SKM-1 treated with dmso at 0.1 percent for 144 hours (cell line): ENCODE data around the gene SACM1L.
"Not testable (repeated sequence)": the region's sequence is repeated elsewhere in the genome, so short reads cannot be mapped to it uniquely, and the experiment has no call there.

ENCODE experiments used
- DNase-seq: peaks from one replicate; lab custom pipeline; 2025; ENCODE audit not compliant: unreplicated experiment; lab: John Stamatoyannopoulos, UW

The SACM1L gene

DNA sequence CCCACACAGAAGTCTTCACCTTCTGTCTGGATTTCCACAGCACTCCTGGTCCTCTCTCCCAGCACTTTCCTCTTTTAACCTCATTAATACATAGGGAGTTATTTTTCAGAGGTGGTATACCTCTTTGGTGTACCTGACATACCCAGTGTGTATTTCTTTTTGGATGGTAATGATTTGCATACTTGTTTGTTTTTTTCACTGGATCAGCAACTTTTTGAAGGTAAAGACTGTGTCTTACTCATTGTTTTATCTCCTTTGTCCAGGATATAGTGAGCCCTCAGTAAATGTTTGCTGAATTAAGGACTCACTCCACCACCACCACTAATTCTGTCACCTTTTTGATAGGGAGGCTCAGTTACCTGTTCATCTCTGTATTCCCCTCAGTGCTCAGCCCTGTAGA, 52.1 kb downstream of the SACM1L start:
- DNase-seq = no peak

DNA sequence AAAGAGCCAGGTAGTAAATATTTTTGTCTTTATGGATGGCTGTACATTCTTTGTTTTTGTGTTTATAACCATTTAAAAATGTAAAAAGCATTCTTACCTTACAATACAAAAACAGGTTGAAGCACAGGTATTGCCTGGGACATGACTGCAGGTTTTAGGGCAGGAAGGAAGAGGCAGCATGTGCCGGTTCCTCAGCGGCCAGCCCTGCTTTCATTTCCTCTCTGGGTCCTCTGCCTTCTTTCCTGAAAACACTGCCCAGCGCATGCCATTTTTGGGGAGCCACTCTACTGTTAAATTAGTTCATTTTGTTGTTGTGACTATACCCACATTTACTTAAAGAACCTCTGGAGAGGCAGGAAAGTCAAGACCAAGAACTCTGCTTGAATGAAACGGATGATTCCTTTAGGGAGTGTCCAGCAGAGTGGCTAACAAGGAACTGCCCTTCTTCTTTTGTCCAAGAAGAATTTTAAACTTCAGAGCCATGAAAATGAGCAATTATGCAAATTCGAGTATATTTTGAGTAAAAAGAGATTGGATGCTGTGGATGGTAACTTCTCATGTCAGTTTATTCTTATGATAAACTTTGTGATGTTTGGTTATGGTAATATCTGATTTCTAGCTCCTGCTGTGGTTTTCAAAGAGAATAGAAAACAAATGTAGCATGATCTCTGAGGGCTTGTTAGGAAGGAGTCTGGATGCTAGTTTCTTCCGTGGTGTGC, 52.7 kb downstream of the SACM1L start:
- DNase-seq = no peak

- DNase-seq = no peak
These were observed 53.4 kb downstream of the SACM1L start for GRCh38 chr3:45742461-45743089.

GRCh38 chr3:45746165-45746776, 57.1 kb downstream of the SACM1L start:
- DNase-seq = no peak

DNA sequence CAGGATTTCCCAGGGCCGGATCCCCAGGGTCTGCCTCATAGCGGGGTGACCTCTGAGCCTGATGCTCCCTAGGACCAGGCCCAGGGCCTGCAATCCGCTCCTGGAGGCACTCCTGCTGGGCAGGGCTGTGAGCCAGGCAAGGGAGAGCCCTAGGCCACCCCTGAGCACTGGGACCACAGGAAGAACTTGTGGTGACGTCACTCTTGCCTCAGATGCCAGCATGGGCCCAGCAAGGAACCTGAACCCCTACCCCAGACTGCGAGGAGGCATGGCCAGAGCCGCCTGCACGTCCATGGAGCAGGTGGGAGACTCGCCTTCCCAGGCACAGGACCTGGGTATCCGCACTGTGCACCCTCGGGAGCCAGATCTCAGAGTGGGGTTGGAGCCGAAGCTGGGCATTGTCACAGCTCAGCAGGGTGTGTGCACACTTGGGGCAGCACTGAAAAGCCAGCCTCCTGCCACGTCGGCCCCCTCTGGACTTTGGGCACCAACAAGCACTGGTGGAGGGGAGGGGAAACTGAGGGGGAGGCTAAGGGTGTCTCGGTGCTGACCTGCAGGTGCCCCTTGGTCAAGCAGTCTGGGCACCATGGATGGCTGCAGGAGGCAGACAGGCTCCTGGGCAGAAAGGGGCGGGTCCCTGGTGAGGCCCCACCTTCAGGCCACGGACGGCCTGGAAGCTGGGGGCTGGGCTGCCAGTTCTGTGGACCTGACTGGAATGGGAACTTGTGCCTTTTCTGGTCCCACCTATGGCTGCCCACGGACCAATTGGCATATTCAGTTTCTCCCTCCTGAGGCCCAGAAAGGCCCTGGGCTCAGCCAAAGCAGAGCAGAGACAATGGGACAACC, 57.8 kb downstream of the SACM1L start:
- DNase-seq = no peak

GRCh38 chr3:45748068-45748467, 58.9 kb downstream of the SACM1L start:
- DNase-seq = no peak

- not testable (repeated sequence) for DNase-seq
These were observed 59.9 kb downstream of the SACM1L start for GRCh38 chr3:45749036-45749600.

- DNase-seq = no peak
These were observed 60.7 kb downstream of the SACM1L start for GRCh38 chr3:45749880-45750279.

DNA sequence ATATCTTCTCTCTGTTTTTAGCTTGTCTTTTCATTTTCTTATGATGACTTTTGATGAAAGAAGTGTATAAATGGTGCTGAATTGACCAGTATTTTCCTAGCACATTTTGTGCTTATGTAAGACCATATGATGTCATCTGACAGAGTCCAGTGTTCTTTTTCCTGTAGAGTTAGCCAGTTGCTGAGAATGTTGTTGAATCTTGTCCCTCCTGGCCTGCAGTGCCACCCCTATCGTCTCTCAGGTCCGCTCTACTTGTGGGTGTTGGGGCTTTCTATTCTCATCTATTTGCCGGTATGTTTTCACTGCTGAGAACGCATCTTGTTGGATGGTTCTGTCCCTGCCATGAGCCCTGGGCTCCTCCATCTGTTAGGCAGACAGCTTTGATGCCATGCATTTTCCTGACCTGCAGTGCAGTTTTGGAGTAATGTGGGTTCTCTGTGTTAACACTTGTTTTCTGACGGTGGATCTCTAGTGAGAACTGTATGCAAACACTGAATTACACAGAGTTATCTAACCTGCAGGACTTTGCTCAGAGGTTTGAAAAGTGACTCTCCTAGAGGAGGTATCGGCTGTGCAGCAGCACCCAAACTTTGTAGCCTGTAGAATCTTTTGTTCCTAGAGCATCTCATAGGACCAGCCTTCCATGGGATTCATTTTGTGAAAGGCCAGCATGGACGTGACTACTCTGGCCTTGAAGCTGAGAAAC, 62.5 kb downstream of the SACM1L start:
- no peak for DNase-seq

DNA sequence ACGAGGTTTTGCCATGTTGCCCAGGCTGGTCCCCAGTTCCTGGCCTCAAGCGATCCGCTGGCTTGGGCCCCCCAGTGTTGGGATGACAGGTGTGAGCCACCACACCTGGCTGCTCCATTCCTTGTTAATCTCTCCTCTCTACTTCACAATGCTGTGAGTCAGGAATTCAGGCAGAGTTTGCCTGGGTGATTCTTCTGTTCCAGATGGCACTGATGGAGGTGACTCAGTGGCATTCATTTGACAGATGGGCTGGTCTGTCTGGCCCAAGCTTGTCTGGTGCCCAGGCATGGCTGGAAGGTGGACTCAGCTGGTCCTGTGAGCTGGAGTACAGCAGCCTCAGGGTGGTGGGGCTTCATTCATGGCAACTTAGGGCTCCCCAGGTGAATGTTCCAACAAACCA, 63.9 kb downstream of the SACM1L start:
- DNase-seq = no peak

DNA sequence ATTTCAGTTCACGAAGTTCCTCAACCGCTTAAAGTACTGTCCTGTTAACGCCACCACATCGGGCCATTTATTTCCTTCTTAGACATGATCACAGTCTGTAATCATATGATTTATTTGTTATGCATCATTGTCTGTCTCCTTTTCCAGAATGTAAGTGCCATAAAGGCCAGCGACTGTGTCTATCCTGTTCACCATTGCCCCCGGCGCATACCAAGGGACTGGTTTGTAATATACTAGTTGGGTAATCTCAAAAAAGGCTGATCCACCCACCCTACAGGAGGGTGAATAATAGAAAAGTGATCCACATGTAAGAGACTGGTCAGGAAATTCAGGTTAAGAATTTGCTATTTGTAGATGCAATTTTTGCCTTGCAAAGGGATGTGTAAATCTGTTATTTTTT, 65.3 kb downstream of the SACM1L start:
- DNase-seq = no peak

DNA sequence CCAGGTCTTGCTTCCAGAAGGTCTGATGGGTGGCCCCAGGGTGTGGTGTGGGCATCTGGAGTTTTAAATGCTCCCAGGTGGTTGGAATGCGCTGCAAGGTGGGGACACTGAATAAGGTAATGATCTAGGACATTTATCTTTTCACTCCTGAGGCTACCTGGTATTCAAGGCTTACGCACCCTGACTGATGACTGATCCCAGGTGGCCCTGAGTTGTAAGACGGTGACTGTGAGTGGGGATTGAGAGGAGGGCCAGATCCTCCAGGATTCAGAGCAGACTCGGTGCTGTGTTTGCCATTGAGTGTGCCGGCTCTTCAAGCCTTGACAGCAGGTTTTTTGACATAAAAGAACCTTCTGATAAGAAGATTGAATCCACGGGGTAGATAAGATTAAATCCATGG, 66.9 kb downstream of the SACM1L start:
- DNase-seq = no peak

GRCh38 chr3:45757141-45757540, 67.9 kb downstream of the SACM1L start:
- DNase-seq = not testable (repeated sequence)

GRCh38 chr3:45758871-45759270, 69.7 kb downstream of the SACM1L start:
- no peak for DNase-seq

DNA sequence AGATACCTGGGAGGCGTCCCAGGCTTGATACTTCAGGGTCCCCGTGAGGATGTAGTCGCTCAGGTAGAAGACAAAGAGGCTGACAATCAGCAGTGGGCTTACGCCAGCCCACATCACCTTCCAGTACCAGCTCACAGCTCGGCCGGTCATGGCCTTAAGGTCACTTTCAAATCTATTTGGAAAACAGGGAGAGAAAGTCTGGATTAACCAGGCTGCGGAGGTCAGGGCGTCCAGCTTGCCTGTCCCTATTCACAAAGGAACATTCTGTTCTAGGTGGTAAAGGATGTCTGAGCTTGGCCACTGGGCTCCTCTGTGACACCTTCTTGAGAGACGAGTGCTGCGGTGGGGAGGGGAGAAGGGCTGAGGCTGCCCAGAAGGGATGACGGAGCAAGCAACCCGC, 70.7 kb downstream of the SACM1L start:
- no peak for DNase-seq

GRCh38 chr3:45760878-45761711, 71.9 kb downstream of the SACM1L start:
- DNase-seq = peak; percentile 32

- no peak for DNase-seq
These were observed 72.6 kb downstream of the SACM1L start for GRCh38 chr3:45761831-45762230.

DNA sequence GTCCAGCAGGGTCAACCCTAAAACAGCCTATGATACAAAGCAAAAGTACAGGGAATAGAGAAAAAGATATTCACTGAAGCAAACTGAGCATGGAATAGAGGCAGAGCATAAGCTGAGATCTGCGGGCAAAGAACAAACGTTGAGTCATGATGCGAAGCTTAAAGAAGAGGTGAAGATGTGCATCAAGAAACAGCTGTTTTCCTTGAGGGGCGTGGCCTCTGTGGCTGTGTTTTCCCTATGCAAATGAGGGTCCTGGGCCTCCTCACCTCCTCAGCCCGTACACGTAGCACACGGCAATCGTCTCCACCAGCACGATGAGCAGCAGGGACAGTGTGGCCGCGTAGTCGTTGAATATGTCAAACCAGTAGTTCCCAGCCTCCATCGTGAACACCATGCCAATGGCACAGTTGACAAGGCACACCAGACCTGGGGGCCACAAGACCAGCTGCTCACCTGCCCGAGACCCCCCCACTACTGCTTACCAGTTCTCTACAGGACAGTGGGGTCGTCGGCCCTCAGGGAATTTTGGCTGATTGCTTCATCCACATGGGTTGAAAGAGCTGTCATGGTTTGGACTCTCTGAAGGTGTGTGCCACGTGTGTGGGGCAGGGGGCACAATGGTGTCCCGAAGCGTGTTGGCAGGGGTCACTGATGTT, 73.6 kb downstream of the SACM1L start:
- no peak for DNase-seq

DNA sequence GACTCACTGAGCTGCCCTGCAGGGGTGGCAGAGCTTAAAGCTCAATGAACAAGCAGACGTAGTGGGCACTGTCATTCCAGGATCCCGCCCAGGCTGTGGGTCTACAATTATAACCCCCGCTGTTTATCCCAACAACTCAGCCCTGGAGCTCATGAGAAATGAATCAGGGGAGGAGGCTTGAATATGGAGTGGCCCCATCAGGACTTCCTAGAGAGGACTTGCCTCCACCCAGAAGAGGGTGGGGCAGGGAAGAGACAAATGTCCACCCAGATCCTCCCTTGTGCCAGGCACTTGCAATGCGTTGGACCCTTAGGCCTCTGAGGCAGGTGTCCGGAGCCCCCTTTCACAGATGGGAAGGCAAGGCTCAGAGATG, 74.1 kb downstream of the SACM1L start:
- no peak for DNase-seq
